SK-N-SH treated with all-trans-retinoic acid at 6 μM for 48 hours (cell line): ENCODE results near the gene MCRIP2.

Experiments
- ATAC-seq: fragments of 200-7000 bp; cut with Tn5 transposase; 3 replicates; pipeline ENCODE4 v1.9.1; 2020; ENCODE audit warnings: mild to moderate bottlenecking, moderate library complexity
- ARNTL ChIP-seq: fragments of 450-650 bp; formaldehyde crosslinking; IDR thresholded peaks from 2 replicates; pipeline ENCODE4 v1.5.0; 2020; ENCODE audit warnings: low read depth, mild to moderate bottlenecking, moderate library complexity, borderline replicate concordance
- BACH2 ChIP-seq: fragments of 250-450 bp; sonication (Bioruptor Pico); IDR thresholded peaks from 2 replicates; pipeline ENCODE4 v1.9.0; 2021; ENCODE audit warnings: mild to moderate bottlenecking, borderline replicate concordance
- GLIS3 ChIP-seq: fragments of 250-450 bp; sonication (Bioruptor Pico); IDR thresholded peaks from 2 replicates; pipeline ENCODE4 v1.5.0; 2020; ENCODE audit warnings: mild to moderate bottlenecking, moderate library complexity
- ISL1 ChIP-seq: fragments of 250-450 bp; sonication (Bioruptor Pico); IDR thresholded peaks from 2 replicates; pipeline ENCODE4 v2.1.2; 2022; ENCODE audit warnings: mild to moderate bottlenecking, moderate library complexity
- OSR1 ChIP-seq: fragments of 250-450 bp; sonication (Bioruptor Pico); IDR thresholded peaks from 2 replicates; pipeline ENCODE4 v1.8.0; 2022; ENCODE audit warnings: moderate library complexity, mild to moderate bottlenecking, inconsistent platforms
- PPARA ChIP-seq: fragments of 250-450 bp; sonication (Bioruptor Pico); IDR thresholded peaks from 2 replicates; pipeline ENCODE4 v1.5.0; 2020; ENCODE audit warnings: mild to moderate bottlenecking, borderline replicate concordance
- RARB ChIP-seq: fragments of 250-450 bp; sonication (Bioruptor Pico); IDR thresholded peaks from 2 replicates; pipeline ENCODE4 v1.8.0; 2021; ENCODE audit warnings: mild to moderate bottlenecking, moderate library complexity
- SNAI2 ChIP-seq: fragments of 250-450 bp; sonication (Bioruptor Pico); IDR thresholded peaks from 2 replicates; pipeline ENCODE4 v1.5.0; 2020; ENCODE audit warnings: mild to moderate bottlenecking, moderate library complexity
- TCF4 ChIP-seq: fragments of 250-450 bp; sonication (Bioruptor Pico); IDR thresholded peaks from 2 replicates; pipeline ENCODE4 v1.8.0; 2021; ENCODE audit warnings: mild to moderate bottlenecking, moderate library complexity, borderline replicate concordance
- TOX ChIP-seq: fragments of 250-450 bp; sonication (Bioruptor Pico); IDR thresholded peaks from 2 replicates; pipeline ENCODE4 v1.8.0; 2021; ENCODE audit warnings: mild to moderate bottlenecking, moderate library complexity, borderline replicate concordance
- ZC3H10 ChIP-seq: fragments of 250-450 bp; sonication (Bioruptor Pico); IDR thresholded peaks from 2 replicates; pipeline ENCODE4 v1.5.1; 2021; ENCODE audit warnings: mild to moderate bottlenecking, moderate library complexity
- ZFP3 ChIP-seq: fragments of 250-450 bp; sonication (Bioruptor Pico); IDR thresholded peaks from 2 replicates; pipeline ENCODE4 v1.5.0; 2020; ENCODE audit warnings: mild to moderate bottlenecking, moderate library complexity
- ZNF565 ChIP-seq: fragments of 450-650 bp; formaldehyde crosslinking; conservative IDR thresholded peaks from 2 replicates; pipeline ENCODE4 v1.5.0; 2020; ENCODE audit warnings: low read depth, mild to moderate bottlenecking, moderate library complexity
- ZNF70 ChIP-seq: fragments of 450-650 bp; formaldehyde crosslinking; IDR thresholded peaks from 2 replicates; pipeline ENCODE4 v1.5.0; 2020; ENCODE audit warnings: mild to moderate bottlenecking, moderate library complexity
- ZNF8 ChIP-seq: fragments of 450-650 bp; formaldehyde crosslinking; IDR thresholded peaks from 2 replicates; pipeline ENCODE4 v1.5.0; 2020; ENCODE audit warnings: mild to moderate bottlenecking, moderate library complexity
- TF ChIP-seq, protein P1 (sequence below): fragments of 250-450 bp; sonication (Bioruptor Pico); IDR thresholded peaks from 2 replicates; pipeline ENCODE4 v1.5.0; 2020; ENCODE audit warnings: mild to moderate bottlenecking, moderate library complexity
- TF ChIP-seq, protein P2 (sequence below): fragments of 250-450 bp; sonication (Bioruptor Pico); IDR thresholded peaks from 2 replicates; pipeline ENCODE4 v1.5.1; 2021; ENCODE audit warnings: mild to moderate bottlenecking, moderate library complexity
- TF ChIP-seq, protein P3 (sequence below): fragments of 250-450 bp; sonication (Bioruptor Pico); IDR thresholded peaks from 2 replicates; pipeline ENCODE4 v1.5.1; 2020; ENCODE audit warnings: low read depth, mild to moderate bottlenecking, moderate library complexity
- TF ChIP-seq, protein P4 (sequence below): fragments of 250-450 bp; sonication (Bioruptor Pico); IDR thresholded peaks from 2 replicates; pipeline ENCODE4 v1.8.0; 2020; ENCODE audit warnings: mild to moderate bottlenecking, moderate library complexity, borderline replicate concordance
- TF ChIP-seq, protein P5 (sequence below): fragments of 250-450 bp; sonication (Bioruptor Pico); IDR thresholded peaks from 2 replicates; pipeline ENCODE4 v1.8.0; 2021; ENCODE audit warnings: low read depth, mild to moderate bottlenecking, moderate library complexity, borderline replicate concordance

Gene MCRIP2

DNA sequence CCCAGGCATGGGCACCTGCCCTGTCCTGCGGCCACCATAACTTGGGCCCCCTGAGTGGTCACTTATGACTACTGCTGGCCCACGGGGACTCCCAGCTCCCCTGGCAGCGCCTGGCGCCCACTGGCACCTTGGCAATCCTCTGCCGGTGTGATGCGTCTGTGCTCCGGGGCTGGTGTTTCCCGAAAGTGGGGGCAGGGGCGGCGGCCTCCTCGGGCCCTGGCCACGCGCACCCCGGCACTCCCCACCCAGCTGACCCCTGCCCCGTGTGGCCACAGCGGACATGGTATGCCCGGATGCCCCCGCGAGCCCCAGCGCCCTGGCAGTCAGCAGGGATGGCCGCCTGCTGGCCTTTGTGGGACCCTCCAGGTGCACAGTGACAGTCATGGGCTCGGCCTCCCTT is 15.9 kb downstream of the MCRIP2 start (continued):
- TF ChIP-seq, protein P1, sequence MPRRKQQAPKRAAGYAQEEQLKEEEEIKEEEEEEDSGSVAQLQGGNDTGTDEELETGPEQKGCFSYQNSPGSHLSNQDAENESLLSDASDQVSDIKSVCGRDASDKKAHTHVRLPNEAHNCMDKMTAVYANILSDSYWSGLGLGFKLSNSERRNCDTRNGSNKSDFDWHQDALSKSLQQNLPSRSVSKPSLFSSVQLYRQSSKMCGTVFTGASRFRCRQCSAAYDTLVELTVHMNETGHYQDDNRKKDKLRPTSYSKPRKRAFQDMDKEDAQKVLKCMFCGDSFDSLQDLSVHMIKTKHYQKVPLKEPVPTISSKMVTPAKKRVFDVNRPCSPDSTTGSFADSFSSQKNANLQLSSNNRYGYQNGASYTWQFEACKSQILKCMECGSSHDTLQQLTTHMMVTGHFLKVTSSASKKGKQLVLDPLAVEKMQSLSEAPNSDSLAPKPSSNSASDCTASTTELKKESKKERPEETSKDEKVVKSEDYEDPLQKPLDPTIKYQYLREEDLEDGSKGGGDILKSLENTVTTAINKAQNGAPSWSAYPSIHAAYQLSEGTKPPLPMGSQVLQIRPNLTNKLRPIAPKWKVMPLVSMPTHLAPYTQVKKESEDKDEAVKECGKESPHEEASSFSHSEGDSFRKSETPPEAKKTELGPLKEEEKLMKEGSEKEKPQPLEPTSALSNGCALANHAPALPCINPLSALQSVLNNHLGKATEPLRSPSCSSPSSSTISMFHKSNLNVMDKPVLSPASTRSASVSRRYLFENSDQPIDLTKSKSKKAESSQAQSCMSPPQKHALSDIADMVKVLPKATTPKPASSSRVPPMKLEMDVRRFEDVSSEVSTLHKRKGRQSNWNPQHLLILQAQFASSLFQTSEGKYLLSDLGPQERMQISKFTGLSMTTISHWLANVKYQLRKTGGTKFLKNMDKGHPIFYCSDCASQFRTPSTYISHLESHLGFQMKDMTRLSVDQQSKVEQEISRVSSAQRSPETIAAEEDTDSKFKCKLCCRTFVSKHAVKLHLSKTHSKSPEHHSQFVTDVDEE = no peak
- TF ChIP-seq ZC3H10 (no peak), RARB (no peak)
- TF ChIP-seq, protein P2, sequence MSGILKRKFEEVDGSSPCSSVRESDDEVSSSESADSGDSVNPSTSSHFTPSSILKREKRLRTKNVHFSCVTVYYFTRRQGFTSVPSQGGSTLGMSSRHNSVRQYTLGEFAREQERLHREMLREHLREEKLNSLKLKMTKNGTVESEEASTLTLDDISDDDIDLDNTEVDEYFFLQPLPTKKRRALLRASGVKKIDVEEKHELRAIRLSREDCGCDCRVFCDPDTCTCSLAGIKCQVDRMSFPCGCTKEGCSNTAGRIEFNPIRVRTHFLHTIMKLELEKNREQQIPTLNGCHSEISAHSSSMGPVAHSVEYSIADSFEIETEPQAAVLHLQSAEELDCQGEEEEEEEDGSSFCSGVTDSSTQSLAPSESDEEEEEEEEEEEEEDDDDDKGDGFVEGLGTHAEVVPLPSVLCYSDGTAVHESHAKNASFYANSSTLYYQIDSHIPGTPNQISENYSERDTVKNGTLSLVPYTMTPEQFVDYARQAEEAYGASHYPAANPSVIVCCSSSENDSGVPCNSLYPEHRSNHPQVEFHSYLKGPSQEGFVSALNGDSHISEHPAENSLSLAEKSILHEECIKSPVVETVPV (CRISPR knock-in tag) = no peak

DNA sequence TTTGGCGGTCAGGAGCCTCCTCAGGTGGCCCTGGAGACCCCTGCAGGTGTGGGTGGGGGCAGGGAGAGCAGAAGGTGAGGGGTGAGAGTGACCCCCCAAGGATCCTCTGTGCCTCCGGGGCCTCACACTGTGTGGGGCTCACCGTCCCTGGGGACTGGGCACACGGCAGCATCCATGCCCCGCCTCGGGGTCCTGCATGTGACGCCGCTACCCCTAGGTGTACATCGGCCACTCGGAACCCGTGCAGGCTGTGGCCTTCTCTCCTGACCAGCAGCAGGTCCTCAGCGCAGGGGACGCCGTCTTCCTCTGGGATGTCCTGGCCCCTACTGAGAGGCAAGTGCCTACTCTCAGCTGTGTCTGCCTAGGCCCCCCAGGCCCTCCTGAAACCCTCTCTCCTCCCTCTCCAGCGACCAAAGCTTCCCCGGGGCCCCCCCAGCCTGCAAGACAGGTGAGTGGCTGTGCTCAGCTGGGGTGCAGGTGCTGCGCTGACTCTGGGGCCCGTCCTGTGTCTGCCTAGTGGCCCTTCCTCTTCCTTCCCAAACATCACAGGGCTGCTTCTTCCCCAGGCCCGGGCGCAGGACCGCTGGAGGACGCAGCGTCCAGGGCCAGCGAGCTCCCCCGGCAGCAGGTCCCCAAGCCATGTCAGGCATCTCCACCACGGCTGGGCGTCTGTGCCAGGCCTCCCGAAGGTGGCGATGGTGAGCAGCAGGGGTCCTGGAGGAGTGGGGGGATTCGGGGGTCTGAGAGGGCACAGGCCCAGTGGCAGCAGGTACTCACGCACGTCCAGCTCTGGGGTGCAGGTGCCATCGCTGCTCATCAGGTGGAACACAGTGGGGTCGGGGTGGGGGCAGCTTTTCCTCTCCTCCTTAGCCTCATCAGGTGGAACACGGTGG is 17.3 kb downstream of the MCRIP2 start:
- no peak for ATAC-seq
- TF ChIP-seq ZNF8 (CRISPR knock-in tag) = no peak
- TF ChIP-seq ZFP3 (CRISPR knock-in tag) = no peak
- TF ChIP-seq ARNTL = no peak
- TF ChIP-seq, protein P2 (CRISPR knock-in tag) = no peak
- TF ChIP-seq PPARA (CRISPR knock-in tag) = no peak
- TF ChIP-seq, protein P3, sequence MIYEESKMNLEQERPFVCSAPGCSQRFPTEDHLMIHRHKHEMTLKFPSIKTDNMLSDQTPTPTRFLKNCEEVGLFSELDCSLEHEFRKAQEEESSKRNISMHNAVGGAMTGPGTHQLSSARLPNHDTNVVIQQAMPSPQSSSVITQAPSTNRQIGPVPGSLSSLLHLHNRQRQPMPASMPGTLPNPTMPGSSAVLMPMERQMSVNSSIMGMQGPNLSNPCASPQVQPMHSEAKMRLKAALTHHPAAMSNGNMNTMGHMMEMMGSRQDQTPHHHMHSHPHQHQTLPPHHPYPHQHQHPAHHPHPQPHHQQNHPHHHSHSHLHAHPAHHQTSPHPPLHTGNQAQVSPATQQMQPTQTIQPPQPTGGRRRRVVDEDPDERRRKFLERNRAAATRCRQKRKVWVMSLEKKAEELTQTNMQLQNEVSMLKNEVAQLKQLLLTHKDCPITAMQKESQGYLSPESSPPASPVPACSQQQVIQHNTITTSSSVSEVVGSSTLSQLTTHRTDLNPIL (CRISPR knock-in tag) = no peak
- TF ChIP-seq, protein P4, sequence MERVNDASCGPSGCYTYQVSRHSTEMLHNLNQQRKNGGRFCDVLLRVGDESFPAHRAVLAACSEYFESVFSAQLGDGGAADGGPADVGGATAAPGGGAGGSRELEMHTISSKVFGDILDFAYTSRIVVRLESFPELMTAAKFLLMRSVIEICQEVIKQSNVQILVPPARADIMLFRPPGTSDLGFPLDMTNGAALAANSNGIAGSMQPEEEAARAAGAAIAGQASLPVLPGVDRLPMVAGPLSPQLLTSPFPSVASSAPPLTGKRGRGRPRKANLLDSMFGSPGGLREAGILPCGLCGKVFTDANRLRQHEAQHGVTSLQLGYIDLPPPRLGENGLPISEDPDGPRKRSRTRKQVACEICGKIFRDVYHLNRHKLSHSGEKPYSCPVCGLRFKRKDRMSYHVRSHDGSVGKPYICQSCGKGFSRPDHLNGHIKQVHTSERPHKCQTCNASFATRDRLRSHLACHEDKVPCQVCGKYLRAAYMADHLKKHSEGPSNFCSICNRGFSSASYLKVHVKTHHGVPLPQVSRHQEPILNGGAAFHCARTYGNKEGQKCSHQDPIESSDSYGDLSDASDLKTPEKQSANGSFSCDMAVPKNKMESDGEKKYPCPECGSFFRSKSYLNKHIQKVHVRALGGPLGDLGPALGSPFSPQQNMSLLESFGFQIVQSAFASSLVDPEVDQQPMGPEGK (CRISPR knock-in tag) = no peak
- no peak for TF ChIP-seq GLIS3 (CRISPR knock-in tag)
- no peak for TF ChIP-seq ISL1 (CRISPR knock-in tag)
- no peak for TF ChIP-seq ZNF565 (CRISPR knock-in tag)
- no peak for TF ChIP-seq TOX (CRISPR knock-in tag)
- TF ChIP-seq SNAI2 (CRISPR knock-in tag) = no peak
- TF ChIP-seq TCF4 = no peak
- TF ChIP-seq, protein P5, sequence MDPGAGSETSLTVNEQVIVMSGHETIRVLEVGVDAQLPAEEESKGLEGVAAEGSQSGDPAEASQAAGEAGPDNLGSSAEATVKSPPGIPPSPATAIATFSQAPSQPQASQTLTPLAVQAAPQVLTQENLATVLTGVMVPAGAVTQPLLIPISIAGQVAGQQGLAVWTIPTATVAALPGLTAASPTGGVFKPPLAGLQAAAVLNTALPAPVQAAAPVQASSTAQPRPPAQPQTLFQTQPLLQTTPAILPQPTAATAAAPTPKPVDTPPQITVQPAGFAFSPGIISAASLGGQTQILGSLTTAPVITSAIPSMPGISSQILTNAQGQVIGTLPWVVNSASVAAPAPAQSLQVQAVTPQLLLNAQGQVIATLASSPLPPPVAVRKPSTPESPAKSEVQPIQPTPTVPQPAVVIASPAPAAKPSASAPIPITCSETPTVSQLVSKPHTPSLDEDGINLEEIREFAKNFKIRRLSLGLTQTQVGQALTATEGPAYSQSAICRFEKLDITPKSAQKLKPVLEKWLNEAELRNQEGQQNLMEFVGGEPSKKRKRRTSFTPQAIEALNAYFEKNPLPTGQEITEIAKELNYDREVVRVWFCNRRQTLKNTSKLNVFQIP (CRISPR knock-in tag) = no peak
- TF ChIP-seq BACH2 (CRISPR knock-in tag) = no peak

DNA sequence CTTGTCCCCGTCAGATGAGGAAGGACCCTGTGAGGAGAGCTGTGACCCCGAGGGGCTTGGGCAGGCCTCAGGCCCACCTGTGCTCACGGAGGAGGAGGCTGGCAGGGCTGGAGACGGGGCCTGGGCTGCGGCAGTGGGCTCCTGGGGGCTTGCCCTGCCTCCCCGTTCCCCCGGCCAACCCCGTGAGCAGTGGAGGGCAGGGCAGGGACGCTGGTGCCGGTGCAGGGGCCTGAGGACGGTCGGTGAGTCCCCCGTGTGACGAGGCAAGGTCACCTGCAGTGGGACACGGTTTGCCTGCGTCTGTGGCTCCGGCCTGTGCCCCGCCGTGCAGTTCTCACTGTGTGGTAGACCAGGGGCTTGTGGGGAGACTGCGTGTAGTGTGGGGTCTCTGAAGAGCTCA is 18.0 kb downstream of the MCRIP2 start:
- no peak for ATAC-seq
- TF ChIP-seq, protein P4 (CRISPR knock-in tag) = no peak
- TF ChIP-seq ZNF70 (CRISPR knock-in tag) (no peak), SNAI2 (CRISPR knock-in tag) (no peak), ZNF8 (CRISPR knock-in tag) (no peak), OSR1 (CRISPR knock-in tag) (no peak), ZNF565 (CRISPR knock-in tag) (no peak)
